ENCODE measurements around the gene ADAMTS2.
A peak's percentile ranks its signal among the peaks of the same experiment; 100 is the strongest.

Gene ADAMTS2

DNA sequence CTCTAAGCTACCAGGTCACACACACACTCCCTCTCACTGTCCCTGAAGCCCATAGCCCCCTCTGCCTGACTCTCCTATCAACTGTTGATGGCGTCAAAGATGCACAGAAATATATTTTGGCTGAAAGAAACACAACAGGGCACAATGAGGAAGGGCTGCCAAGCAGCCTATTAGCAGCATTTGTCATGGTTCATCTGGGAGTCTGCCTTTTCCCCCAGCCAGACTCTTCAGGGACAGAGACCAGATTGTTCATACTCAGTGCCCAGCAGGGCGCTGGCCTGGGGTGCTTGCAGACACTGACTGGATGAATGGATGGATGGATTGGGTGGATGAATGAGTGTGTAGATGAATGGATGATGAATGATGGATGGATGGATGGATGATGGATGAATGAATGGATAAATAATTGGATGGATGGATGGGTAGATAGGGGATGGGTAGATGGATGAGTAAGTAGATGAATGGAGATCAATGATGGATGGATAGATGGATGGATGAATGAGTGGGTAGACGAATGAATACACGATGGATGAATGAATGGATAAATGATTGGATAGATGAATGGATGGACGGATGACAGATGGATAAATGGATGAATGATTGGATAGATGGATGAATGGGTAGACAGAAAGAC lies 90.5 kb downstream of the ADAMTS2 start:
- peak; percentile 71 for DNase-seq (ENCODE audit: low spot score)

DNA sequence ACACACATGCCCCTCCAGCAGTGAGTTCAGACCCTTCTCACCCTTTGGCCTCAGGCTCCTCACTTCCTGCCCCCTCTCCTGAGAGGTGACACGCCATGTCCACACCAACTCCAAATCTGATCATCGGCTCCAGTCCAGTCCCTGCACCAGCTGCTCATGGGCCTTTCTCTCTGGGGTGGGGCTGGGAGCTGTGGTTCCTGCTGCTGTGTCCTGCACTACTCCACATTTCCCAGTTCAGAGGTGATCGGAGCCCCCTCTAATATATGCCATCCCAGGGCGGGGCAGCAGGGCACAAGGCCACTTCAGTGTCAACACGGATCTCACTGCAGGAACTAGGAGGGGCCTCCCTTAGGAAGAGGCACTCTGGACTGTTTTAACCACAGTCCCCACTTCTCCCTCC lies 91.5 kb downstream of the ADAMTS2 start:
- DNase-seq (ENCODE audit: low spot score): no peak

DNA sequence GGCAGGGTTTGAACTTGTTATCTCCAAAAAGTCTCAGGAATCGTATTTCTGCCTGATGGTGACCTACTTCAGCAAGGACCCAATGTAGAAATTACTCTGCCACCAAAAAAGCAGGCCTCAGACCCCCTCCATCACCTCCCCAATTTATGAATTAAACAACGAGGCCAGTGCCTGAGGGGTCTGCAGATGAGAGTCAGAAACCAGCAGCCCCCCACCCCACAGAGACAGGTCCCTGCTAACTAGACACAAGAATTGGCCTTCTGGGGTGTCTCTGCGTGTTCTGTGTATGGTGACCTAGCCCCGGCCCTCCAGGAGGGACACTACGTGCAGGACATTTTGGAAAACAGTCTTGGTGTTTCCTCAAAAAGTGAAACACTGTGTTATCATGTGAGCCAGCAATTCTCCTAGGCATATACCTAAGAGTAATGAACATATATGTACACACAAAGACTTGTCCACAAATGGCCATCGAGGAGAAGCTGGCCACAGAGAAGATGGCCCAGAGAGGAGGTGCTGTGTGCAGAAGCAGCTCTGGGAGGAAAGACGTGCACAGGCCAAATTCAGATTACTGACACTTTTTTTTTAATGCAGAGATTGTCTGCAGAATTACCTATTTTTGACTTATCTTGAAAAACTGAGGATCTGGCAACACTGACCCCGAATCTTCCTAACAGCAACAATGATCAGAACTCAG lies 93.8 kb downstream of the ADAMTS2 start:
- no peak for DNase-seq (ENCODE audit: low spot score)

DNA sequence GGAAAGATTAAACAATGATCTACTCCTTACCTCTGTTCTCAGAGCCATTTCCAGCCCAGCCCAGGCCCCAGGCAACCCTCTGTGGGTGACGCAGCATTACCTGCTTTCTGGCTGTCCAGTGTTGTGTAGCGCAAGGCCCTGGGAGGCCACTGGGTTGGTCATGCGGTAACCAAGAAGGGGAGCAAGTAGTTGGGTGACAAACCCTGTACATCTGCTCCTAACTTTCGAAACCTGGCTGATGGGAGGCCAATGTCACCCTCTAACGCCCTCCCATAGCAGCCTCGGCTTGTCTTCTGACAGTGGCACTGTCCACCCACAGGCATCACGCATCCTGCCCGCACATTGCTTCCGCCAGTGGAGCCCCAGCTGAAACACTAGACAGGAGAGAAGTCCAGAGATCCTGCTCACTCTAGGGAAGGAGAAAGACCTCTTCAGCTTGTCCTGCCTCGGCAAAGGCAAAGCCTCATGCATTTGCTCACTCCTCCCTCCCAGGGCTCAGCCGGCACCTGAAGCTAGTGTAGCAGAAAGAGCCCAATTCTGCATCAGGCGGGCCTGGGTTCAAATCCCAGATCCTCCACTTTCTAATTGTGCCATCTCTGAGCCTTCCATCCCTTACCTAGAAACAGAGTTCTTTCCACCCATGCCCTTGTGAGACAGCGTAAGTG lies 94.6 kb downstream of the ADAMTS2 start:
- no peak for DNase-seq (ENCODE audit: low spot score)

DNA sequence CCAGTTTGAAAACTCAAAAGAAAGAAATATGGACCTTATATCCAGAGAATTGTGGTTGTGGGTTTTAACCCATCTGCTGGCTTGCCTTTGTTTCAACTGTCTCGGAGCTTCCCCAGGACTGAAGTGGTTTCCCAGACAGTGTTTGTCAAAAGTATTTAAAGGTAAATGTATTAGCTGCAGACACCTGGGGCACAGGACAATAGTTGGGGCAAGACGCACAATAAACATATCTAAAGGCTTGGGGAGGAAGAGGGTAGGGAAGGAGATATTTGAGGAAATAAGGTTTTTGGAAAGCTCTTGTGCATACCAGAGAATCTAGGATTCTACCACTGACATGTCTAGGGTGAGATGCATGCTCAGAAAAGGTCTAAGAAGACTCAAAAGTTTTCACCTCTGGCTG lies 99.0 kb downstream of the ADAMTS2 start:
- DNase-seq (ENCODE audit: low spot score): no peak

GRCh38 chr5:179245031-179245430 lies 100.2 kb downstream of the ADAMTS2 start:
- DNase-seq (ENCODE audit: low spot score): no peak

GRCh38 chr5:179244044-179244443 lies 101.2 kb downstream of the ADAMTS2 start:
- no peak for DNase-seq (ENCODE audit: low spot score)

GRCh38 chr5:179243333-179243732 lies 101.9 kb downstream of the ADAMTS2 start:
- DNase-seq (ENCODE audit: low spot score): peak; percentile 96

DNA sequence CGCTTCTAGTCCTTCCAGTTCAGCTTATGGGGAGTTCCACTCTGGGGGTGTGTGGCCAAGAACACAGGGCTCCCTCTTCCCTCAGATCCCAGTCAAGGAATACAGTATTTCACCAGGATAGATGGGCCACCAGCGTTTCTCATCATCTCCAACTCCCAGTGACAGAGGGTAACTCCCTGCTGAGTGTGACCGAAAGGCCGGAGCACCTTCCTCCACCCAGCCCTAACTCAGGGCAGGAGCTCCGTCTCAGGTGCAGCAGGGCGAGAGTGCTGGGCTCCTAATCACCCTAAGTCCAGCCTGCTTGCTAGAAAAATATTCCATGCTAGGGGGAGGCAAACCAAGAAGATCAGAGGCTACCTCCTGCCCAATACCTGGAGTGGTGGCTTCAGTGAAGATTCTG lies 102.6 kb downstream of the ADAMTS2 start:
- DNase-seq (ENCODE audit: low spot score): peak; percentile 20

DNA sequence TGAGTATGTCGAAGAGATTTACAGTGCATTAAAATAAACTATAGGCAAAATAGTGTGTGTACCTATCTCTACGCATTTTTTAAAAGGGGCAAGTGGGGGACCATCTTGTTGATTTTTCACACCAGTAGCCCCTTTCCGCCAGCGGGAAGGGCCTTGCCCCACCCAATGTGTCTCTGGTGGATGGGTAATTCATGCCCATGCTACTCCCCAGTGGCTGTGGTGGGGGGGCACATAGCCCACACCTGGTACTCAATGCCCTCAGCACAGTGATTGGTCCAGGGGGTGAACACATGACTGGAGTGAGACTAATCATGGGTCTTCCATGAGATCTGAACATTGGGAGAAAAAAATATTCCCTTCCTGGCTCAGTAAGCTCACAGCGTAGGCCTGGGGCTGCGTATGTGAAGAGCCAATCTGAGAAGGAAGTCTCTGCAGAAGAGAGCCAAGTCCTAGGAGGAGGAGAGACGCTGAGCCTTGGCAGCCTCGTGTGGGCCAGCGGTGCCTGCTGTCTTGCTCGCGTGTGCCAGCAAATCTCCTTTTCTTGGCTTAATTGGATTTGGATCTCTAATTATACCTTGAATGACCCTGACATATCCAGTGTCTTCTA lies 103.4 kb downstream of the ADAMTS2 start:
- no peak for DNase-seq (ENCODE audit: low spot score)

DNA sequence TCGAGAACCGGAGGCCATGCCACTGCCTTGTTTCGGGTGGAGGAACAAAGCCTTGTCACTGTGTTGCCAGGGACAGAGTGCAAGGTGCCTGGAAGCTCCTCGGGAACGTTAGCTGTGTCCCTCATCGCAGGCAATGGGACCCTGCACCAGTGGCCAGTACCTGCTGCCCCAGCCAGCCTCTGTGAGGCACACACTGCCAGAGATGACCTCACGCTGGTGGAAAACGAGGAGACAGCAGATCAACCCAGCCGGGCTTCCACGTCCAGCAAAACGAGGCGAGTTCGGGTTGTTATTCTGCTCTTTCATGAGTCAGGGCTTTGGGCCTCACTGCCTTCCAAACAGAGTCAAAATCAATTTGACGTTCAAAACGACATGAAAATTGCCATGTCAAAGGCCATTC lies 104.1 kb downstream of the ADAMTS2 start:
- no peak for DNase-seq (ENCODE audit: low spot score)

DNA sequence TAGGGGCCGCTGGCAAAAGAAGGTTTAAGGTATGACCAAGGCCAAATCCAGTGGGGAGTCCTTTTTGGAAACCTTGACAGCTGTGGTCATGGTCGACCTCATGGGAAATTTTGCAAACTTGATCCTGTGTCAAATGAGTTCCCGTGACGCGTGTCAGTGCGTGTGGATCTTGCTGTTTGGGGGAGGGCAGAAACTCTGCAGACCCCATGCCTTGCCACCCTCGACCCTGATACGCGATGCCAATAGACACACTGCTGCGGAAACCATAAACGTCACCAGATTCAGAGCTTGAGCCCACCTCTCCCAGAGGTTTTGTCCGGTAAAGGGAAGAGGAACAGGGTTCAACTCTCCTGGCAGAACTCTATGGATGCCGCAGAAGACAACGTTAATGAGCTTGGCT lies 104.7 kb downstream of the ADAMTS2 start:
- no peak for DNase-seq (ENCODE audit: low spot score)

DNA sequence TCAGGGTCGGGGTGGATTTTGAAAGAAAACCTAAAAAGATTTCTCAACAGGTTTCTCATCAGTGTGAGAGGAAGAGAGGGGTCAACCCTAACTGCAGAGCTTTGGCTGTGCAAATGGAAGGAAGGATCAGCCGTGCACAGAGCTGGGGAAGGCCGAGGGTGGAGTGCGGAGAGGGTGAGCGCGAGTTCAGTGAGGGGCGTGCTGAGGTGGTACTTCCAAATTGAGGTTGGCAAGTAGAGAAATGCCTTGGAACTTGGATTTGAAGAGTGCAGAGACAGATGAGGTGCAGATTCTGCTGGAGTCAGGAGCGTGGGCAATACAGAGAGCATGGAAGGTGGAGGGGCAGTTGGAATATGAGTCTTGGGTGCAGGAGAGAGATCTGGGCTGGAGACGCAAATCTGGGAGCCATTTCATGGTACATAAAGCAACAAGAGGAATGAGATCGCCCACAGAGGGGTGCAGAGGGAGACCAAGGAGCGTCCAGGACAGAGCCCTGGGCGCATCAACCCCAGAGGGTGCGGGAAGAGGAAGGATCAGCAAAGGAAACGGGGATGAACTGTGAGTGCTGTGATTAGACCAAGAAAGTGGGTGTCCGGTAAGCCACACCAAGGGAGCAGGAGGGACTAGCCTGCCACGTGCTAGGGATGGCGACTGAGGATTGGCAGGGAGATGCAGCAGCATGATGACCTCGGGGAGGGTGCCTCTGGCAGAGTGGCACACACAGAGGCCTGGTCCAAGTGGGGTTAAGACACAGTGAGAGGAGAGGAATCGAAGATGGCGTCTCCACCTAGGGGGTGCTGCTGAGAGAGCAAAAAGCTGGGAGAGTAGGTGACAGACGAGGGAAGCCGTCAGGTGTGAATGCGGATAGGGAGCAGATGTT lies 105.8 kb downstream of the ADAMTS2 start:
- no peak for DNase-seq (ENCODE audit: low spot score)

- no peak for DNase-seq (ENCODE audit: low spot score)
Measured at GRCh38 chr5:179238628-179238970, 106.7 kb downstream of the ADAMTS2 start.

DNA sequence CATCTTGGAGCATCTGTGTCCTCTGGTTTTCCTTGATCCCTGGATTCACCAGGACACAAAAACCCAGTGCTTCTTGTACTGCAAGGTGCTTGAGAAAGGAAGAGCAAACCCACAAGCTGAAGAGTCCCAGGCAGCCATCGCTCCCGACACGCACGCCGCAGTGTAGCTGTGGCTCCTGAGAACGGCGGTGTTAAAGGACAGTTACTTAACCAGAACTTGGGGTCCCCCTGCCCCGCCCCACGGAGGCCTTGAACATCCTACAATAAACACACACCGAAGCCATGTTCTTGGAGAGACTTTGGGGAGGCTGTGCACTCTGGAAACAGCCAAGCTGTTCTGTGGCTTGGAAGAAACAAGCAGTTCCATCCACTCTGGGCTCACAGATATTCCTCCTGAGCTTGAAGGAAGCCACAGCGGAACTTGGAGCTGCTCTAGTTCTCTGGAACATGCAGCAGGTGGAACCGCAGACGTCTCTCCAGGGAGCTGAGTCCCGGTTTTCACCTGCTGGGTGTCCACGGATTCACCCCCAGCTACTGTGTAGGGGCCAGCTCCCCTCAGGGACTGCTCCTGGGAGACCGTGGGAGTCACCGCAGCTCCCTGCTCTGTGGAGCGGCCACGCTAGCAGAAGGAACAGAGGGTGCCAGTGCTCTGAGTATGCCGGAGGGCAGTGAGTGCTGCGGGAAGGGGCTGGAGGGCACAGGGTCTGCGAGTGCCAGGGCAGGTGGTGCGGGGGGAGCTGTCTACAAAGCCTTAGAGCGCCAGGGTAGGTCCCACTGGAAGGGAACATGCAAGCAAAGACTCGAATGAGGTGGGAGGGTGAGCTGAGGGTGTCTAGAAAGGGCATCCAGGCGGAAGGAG lies 107.3 kb downstream of the ADAMTS2 start:
- DNase-seq (ENCODE audit: low spot score): no peak

- DNase-seq (ENCODE audit: low spot score): no peak
Measured at GRCh38 chr5:179235416-179236400, 109.6 kb downstream of the ADAMTS2 start.

DNA sequence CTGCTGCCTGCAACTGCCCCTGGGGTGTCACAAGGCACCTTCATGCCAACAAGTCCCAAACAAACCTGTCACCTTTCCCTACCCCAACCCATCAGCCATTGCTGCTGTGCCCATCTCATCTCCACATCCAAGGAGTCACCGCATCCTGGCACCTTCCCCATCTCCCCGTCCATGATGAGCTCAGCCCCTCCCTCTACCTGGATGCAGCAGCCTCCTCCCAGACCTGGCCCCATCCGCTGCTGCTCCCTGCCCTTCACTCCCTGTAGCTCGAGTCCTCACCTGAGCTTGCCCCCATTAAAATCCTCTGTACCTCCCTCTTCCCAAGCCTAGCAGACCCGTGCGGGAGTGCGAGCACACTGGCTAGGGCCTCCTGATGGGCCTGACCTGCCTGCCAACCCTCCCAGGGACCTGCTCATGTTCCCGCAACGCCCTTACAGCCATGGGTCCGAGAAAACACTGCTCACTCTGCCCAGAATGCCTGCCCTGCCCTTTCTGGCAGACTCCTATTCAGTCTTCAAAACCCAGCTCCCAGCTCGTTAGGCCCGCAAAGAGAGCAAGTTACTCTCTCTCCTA lies 110.6 kb downstream of the ADAMTS2 start:
- DNase-seq (ENCODE audit: low spot score): no peak

- DNase-seq (ENCODE audit: low spot score): no peak
Measured at GRCh38 chr5:179233909-179234562, 111.2 kb downstream of the ADAMTS2 start.
